Transverse colon (tissue), 4 donors: ENCODE measurements around the gene ZNF326. TPM values are rescaled to one million over a fixed set of nuclear protein-coding genes. Genes with fewer than 3 reads are reported as not detected.
"Not testable (repeated sequence)": the region's sequence is repeated elsewhere in the genome, so short reads cannot be mapped to it uniquely, and the experiment has no call there.

Source experiments
- DNase-seq: peaks from one replicate; pipeline ENCODE4 v3.0.0-alpha.2; 2019
- H3K27ac ChIP-seq, 4 donors: fragments of 200-600 bp; sonication (generic); 2 replicates each; pipeline ENCODE4 v1.5.1; 2016 to 2018; ENCODE audit warnings: inconsistent platforms in 4 of 4
- H3K27me3 ChIP-seq: fragments of 200-600 bp; sonication (generic); 2 replicates; pipeline ENCODE4 v1.5.1; 2017; ENCODE audit warnings: inconsistent platforms
- H3K36me3 ChIP-seq, 4 donors: fragments of 200-600 bp; sonication (generic); 2 replicates each; pipeline ENCODE4 v1.5.1; 2017 to 2019; ENCODE audit warnings: inconsistent platforms in 4 of 4
- H3K4me1 ChIP-seq, 4 donors: fragments of 200-600 bp; sonication (generic); 2 replicates each; pipeline ENCODE4 v1.5.1; 2017 to 2020; ENCODE audit warnings: inconsistent platforms in 4 of 4
- H3K4me3 ChIP-seq, 4 donors: fragments of 200-600 bp; sonication (generic); 1 replicate in 1 of 4; 2 replicates in 3 of 4; pipeline versions ENCODE4 v1.5.1 to v1.6.1; 2017 to 2019; ENCODE audit warnings: inconsistent platforms in 4 of 4
- H3K9me3 ChIP-seq, 2 donors: fragments of 200-600 bp; sonication (generic); 2 replicates each; pipeline ENCODE4 v1.5.1; 2017 to 2019; ENCODE audit warnings: inconsistent platforms in 2 of 2
- EP300 ChIP-seq: sonication (generic); formaldehyde crosslinking; IDR thresholded peaks from one replicate; pipeline ENCODE4 v1.6.1; 2017; ENCODE audit warnings: antibody characterized with exemption, low read depth
- POLR2A ChIP-seq: fragments of 450-650 bp; IDR thresholded peaks from one replicate; pipeline ENCODE4 v1.6.1; 2016; ENCODE audit warnings: antibody characterized with exemption, mild to moderate bottlenecking, moderate library complexity
- POLR2AphosphoS5 ChIP-seq, 3 donors: sonication (generic); formaldehyde crosslinking; IDR thresholded peaks; one replicate each; pipeline ENCODE4 v1.6.1; 2016; ENCODE audit warnings: antibody characterized with exemption in 3 of 3
- WGBS, 2 donors: methylation state at CpG; one replicate each; pipeline ENCODE4 v1.1.5; 2018; ENCODE audit warnings: low coverage in 1 of 2; 5-methylcytosine and 5-hydroxymethylcytosine counted together
- in situ Hi-C, 4 donors: fragments of 200-750 bp; cut with MboI; loops; one replicate each; pipeline versions ENCODE4 v1.15.0 to v1.15.1; 2017; ENCODE audit warnings: low sequenced_read_pairs in 3 of 4, low pct_ligation_motif_present in 1 of 4, low pct_unique_long_range_greater_than_20kb in 1 of 4
- intact Hi-C: fragments of 100-400 bp; cut with DNase I; formaldehyde crosslinking; loops from one replicate; pipeline ENCODE4 v1.15.1; 2023; ENCODE audit warnings: low total_unique reads
- total RNA-seq, 4 donors: library from RNA; depleted of rRNA; stranded (reverse); fragments of >200 nt; gene quantifications; one replicate each; pipeline ENCODE4 v1.1.0, GENCODE V29; 2016
- TF ChIP-seq, protein P1 (sequence below), 5 experiments: fragments of 200-600 bp in 3 of 5; fragments of 450-650 bp in 2 of 5; sonication (generic) in 3 of 5; IDR thresholded peaks; 1 replicate in 2 of 5; 2 replicates in 3 of 5; pipeline ENCODE4 v1.5.1; 2016 to 2017; ENCODE audit warnings: antibody characterized with exemption in 5 of 5, inconsistent platforms in 3 of 5, mild to moderate bottlenecking in 2 of 5, moderate library complexity in 1 of 5

ZNF326 gene
- total RNA-seq, 4 donors from 2014 or later = 32.4 to 59.1 (median 39.9) TPM

DNA sequence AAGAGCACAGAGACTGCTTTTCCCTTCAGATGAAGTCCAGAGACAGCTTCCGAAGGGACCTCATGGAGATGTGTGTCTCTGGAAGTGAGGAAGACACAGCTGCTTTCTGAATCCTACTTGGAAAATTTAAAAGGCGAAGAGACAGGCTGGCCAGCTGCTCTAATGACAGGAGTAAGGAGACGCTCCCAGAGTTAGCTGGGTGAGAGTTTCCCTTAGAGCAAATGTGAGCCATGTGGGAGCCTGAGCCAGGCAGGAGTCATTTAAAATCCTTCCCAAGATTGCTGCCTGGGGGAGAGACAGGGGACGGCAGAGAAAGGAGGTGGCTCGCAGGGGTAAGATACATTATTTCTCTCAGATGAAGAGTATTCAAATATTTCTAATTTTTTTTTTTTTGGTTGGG is 53.1 kb downstream of the ZNF326 start:
- Histone ChIP-seq H3K4me1 (no peaks in the 10 kb centered on the region), H3K36me3 (no peaks in the 10 kb centered on the region), H3K27ac (no peak overlapping the region), H3K27me3 (no peaks in the 10 kb centered on the region), H3K4me3 (no peak overlapping the region), H3K9me3 (no peaks in the 10 kb centered on the region)
- intact Hi-C loops (no loop called here), in situ Hi-C loops (no loop called here)
- no peak for DNase-seq
- no peak for TF ChIP-seq EP300
- TF ChIP-seq POLR2A = no peak
- TF ChIP-seq POLR2AphosphoS5 (IDR thresholded peaks at IDR 0.05) = no peak
- TF ChIP-seq, protein P1, sequence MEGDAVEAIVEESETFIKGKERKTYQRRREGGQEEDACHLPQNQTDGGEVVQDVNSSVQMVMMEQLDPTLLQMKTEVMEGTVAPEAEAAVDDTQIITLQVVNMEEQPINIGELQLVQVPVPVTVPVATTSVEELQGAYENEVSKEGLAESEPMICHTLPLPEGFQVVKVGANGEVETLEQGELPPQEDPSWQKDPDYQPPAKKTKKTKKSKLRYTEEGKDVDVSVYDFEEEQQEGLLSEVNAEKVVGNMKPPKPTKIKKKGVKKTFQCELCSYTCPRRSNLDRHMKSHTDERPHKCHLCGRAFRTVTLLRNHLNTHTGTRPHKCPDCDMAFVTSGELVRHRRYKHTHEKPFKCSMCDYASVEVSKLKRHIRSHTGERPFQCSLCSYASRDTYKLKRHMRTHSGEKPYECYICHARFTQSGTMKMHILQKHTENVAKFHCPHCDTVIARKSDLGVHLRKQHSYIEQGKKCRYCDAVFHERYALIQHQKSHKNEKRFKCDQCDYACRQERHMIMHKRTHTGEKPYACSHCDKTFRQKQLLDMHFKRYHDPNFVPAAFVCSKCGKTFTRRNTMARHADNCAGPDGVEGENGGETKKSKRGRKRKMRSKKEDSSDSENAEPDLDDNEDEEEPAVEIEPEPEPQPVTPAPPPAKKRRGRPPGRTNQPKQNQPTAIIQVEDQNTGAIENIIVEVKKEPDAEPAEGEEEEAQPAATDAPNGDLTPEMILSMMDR (IDR thresholded peaks at IDR 0.05) = no peak
- WGBS, 2 donors = 72 to 74% methylated on average over 4 to 5 of the region's 5 CpGs

DNA sequence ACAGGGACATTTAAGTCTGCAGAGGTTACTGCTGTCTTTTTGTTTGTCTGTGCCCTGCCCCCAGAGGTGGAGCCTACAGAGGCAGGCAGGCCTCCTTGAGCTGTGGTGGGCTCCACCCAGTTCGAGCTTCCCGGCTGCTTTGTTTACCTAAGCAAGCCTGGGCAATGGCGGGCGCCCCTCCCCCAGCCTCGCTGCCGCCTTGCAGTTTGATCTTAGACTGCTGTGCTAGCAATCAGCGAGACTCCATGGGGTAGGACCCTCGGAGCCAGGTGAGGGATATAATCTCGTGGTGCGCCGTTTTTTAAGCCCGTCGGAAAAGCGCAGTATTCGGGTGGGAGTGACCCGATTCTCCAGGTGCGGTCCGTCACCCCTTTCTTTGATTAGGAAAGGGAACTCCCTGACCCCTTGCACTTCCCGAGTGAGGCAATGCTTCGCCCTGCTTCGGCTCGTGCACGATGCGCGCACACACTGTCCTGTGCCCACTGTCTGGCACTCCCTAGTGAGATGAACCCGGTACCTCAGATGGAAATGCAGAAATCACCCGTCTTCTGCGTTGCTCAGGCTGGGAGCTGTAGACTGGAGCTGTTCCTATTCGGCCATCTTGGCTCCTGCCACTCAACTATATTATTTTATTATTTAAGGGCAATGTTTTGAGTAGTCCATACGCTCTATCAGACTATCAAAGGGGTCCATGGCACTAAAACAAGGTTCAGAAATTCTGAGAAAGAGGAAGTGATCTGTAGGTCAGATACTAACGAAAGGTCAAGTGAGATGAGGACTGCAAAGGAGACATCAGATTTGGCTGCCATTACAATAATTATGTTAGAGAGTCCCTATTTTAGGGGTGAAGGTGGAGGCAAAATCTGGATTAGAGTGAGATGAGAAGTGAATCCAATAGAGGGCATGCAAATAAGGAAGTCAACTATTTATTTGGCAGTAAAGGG is 68.1 kb downstream of the ZNF326 start:
- H3K36me3 ChIP-seq, intact Hi-C loops, H3K4me3 ChIP-seq, DNase-seq, H3K27me3 ChIP-seq, H3K27ac ChIP-seq, H3K4me1 ChIP-seq, in situ Hi-C loops, H3K9me3 ChIP-seq: not testable (repeated sequence)
- 89 to 99% methylated on average over 12 to 27 of the region's 31 CpGs for WGBS, 2 donors

DNA sequence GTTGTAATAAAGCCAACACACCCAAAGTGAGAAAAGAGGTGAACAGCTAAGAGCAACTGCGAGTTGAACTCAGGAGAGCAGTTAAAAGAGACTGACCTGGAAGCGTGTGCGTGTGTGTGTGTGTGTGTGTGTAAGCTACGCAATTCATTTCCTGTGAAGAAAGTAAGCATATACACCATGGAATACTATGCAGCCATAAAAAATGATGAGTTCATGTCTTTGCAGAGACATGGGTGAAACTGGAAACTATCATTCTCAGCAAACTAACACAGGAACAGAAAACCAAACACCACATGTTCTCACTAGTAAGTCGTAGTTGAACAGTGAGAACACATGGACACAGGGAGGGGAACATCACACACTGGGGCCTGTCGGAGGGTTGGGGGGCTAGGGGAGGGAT is 69.2 kb downstream of the ZNF326 start:
- in situ Hi-C loops, H3K9me3 ChIP-seq, H3K27ac ChIP-seq, H3K27me3 ChIP-seq, H3K4me1 ChIP-seq, intact Hi-C loops, DNase-seq, H3K4me3 ChIP-seq, H3K36me3 ChIP-seq: not testable (repeated sequence)
- WGBS, 2 donors = 77 to 94% methylated on average over 4 to 6 of the region's 6 CpGs

DNA sequence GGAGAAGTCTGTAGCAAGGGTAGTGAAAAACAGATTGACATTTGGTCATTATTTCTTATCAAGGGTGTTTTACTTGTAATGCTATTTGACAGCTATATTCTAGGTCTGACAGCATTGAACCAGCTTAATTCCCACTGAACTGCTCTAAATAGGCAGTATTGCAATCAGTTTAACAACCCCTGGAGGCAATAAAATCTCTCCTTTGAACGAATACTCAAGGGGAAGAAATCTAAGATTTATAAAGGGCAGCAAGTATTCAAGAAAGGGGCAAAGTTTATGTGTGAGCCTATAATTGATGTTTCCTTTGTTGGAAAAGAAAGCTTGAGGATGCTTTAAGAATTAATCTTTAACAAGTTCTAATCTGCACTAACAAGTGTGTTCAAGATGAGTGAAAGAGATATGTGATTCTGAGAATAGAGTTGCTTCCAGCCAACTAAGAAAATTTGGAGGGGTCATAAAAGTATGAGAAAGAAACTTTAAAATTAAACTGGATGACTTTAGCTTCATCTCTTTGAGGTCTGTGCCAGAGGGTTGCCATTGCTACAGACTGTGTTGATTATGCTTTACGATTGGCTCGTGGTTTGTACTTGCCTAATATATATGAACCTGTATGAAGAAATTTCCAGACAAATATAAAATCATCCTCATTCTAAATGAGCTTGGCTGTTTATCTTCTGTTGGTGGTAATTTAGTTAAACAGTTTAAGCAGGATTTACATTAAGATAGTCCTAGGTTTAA is 72.5 kb downstream of the ZNF326 start:
- 28 to 30% methylated on average over 3 of the region's 3 CpGs for WGBS, 2 donors
- no peak for DNase-seq

More for the DNA sequence above, 72.5 kb downstream of the ZNF326 start:
- intact Hi-C loops (no loop called here), in situ Hi-C loops (no loop called here)
- Histone ChIP-seq H3K27me3 (no peaks in the 10 kb centered on the region), H3K27ac (no peak overlapping the region), H3K4me3 (no peak overlapping the region), H3K36me3 (no peaks in the 10 kb centered on the region), H3K9me3 (no peaks in the 10 kb centered on the region), H3K4me1 (no peaks in the 10 kb centered on the region)
- TF ChIP-seq EP300 (no peak), POLR2A (no peak), POLR2AphosphoS5 (IDR thresholded peaks at IDR 0.05) (no peak)
- TF ChIP-seq, protein P1 (IDR thresholded peaks at IDR 0.05) = no peak
